ENCODE data around the gene IRX6.

IRX6 gene

GRCh38 chr16:55324285-55325079 lies 479 bp downstream of the IRX6 start:
- DNase-seq (ENCODE audit: low read depth in 3 of 3), result no peak

- no peak for DNase-seq (ENCODE audit: low read depth in 3 of 3)
Observed at GRCh38 chr16:55325080-55325447, 1.1 kb downstream of the IRX6 start.

GRCh38 chr16:55325458-55326109 lies 1.6 kb downstream of the IRX6 start:
- no peak for DNase-seq (ENCODE audit: low read depth in 3 of 3)

- no peak for DNase-seq (ENCODE audit: low read depth in 3 of 3)
Observed at GRCh38 chr16:55326261-55327092, 2.5 kb downstream of the IRX6 start.

DNA sequence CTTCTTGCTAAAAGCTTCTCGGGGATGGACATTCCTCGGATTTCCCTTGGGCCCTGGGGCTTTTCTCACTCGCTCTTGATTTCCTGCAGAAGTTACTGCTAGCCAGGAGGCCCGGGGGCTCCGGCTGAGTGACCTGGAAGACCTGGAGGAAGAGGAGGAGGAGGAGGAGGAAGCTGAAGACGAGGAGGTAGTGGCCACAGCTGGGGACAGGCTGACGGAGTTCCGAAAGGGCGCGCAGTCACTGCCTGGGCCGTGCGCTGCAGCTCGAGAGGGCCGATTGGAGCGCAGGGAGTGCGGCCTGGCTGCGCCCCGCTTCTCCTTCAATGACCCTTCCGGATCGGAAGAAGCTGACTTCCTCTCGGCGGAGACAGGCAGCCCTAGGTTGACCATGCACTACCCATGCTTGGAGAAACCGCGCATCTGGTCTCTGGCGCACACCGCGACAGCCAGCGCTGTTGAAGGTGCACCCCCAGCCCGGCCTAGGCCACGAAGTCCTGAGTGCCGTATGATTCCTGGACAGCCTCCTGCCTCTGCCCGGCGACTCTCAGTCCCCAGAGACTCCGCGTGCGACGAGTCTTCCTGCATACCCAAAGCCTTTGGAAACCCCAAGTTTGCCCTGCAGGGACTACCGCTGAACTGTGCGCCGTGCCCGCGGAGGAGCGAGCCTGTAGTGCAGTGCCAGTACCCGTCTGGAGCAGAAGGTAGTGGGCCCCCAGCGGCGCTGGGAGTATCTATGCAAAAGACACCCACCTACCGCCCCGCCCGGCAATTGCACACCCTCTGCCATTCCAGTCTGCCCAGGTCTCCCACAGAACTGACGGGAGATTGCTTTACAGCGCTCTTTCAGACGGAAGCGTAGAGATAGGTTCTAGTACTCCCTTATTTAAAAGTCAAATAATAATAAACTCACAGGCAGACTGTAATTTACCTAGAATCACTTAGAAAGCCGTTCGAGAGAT lies 4.9 kb downstream of the IRX6 start:
- DNase-seq (ENCODE audit: low read depth in 3 of 3), result no peak

DNA sequence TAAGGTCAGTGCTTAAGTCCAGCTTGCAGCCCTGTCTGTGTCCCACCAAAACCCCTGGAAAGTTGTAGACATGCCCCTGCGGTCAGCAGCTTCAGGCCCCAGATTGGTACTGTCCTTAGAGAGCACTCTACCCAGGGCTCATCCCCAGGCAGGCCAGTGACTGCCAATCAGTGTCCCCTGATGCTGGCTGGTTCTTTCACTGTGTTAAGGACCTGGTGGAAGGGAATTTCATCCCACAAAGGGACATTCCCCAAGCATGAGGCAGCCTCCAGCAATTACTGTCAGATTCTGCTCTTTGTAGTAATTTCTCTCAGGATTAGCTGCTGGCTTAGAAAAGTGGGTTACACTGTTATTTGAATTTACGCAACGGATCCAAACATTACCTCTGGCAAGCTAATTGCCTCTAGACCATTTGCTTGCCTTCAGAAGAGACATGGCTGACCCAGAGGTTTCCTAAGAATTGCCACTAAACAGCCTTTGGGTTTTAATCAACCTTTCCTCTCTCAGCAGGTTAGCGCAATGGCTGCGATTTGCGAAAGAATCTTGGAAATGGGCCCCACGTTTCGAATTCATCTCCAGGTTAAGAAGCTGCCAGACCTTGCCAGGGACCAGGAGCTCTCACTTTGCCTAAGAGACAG lies 5.9 kb downstream of the IRX6 start:
- no peak for DNase-seq (ENCODE audit: low read depth in 3 of 3)

- no peak for DNase-seq (ENCODE audit: low read depth in 3 of 3)
Observed at GRCh38 chr16:55330781-55331647, 7.0 kb downstream of the IRX6 start.

- no peak for DNase-seq (ENCODE audit: low read depth in 3 of 3)
Observed at GRCh38 chr16:55331648-55332185, 7.7 kb downstream of the IRX6 start.

DNA sequence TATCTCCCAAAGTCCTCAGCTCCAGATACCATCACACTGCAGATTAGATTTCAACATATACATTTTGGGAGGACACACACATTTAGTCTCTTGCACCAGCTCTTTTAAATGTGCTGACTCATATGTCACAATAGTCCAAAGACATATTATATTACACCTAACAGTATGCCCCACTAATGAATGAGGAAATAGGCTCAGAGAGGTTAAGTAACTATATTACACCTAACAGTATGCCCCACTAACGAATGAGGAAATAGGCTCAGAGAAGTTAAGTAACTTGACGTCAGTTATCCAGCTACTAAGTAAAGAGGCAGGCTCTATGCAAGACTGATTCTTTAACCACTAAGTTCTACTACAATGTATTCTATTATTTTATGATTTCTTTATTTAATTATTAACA lies 9.7 kb downstream of the IRX6 start:
- DNase-seq (ENCODE audit: low read depth in 3 of 3), result no peak

GRCh38 chr16:55338646-55339045 lies 14.6 kb downstream of the IRX6 start:
- no peak for DNase-seq (ENCODE audit: low read depth in 3 of 3)

GRCh38 chr16:55340445-55340844 lies 16.4 kb downstream of the IRX6 start:
- DNase-seq (ENCODE audit: low read depth in 3 of 3), result no peak

- no peak for DNase-seq (ENCODE audit: low read depth in 3 of 3)
Observed at GRCh38 chr16:55341681-55342080, 17.7 kb downstream of the IRX6 start.

DNA sequence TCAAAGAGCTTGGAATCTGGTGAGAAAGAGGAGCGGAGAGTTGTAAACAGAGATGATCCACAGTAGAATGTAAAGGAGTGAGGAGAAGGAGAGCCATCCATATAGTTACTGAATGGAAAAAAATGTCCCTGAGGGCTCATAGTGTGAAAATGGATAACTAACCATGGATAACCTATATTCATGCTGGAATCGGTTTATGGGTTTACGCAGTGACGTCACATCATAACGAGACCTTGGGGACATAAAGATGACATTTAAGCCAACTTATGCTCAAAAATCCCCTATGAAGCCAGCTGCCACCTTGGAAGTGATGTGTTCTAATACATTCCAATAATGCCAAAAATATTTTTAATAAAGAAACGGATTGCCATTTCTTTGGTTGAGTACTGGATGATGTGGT lies 22.5 kb downstream of the IRX6 start:
- no peak for DNase-seq (ENCODE audit: low read depth in 3 of 3)

- DNase-seq (ENCODE audit: low read depth in 3 of 3), result no peak
Observed at GRCh38 chr16:55349867-55350266, 25.9 kb downstream of the IRX6 start.

GRCh38 chr16:55350984-55351383 lies 27.0 kb downstream of the IRX6 start:
- DNase-seq (ENCODE audit: low read depth in 3 of 3), result no peak

DNA sequence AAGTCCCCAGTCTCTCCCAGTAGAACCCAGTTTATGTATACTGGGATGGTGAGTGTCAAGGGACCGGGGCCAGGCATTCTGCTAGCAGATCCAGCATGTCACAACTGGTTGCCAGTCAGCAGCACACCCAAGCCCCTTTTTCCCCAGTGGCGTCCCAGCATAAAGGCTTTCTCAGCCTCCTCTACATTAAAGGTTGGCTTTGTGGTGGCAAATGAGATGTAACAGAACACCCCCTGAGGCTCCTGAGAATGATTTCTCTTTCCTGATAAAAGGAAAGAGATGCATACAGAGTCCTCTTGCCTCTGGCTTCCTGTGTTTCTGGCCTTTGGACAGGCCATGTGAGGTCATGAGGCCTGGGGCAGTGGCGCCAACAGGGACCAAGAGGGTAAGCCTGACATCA lies 27.9 kb downstream of the IRX6 start:
- DNase-seq (ENCODE audit: low read depth in 3 of 3), result no peak

DNA sequence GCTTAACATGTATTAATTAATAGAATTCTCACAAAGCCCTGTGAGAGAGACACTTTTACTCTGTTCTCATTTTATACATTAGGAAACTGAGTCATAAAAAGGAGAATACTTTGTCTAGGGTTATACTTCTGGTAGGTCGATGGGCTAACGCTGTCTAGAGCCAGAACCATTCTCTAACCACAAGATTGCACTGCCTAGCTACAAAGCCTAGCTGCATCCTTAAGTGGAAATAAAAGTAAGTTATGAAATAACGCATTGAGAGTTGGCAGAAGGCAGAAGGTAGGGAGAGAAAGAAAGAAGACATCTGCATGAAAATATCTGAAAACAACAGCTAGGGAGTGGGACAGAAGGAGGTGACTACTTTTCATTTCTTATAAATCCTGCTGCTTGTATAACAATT lies 33.2 kb downstream of the IRX6 start:
- DNase-seq (ENCODE audit: low read depth in 3 of 3), result no peak

DNA sequence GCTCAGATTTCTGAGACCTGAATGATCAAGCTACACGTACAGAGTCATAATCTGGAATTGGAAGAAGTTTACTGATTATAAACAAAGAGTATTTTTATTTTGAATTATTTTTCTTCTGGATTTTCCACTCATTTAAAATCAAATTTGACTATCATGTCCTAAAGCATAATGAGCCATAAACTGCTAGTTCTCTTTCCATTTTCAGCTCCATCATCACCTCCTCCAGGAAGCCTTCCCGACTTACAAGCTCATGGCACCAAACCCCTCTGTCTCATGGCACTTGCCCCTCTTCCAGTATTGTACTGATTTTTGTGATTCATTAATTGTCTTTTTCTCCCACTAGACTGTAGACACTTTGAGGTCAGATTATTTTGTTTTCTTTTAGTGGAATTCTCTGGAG lies 35.9 kb downstream of the IRX6 start:
- DNase-seq (ENCODE audit: low read depth in 3 of 3), result no peak

DNA sequence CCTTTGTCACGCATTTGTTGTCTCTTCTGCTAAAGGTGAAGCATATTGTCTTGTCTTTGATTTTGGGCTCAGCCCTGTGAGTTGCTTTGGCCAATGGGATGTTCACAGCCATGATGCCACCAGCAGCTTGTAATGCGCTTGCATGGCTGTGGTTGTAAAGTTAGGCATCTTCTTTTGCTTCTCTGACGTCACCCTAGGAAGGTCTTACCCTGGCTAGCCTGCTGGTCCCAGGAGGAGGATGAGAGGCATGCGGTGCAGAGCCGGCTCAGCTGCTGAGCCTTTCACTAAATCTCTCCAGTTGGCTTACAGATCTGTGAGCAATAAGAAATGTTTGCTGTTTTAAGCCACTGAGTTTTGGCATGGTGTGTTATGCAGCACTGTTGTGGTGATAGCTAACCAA lies 40.8 kb downstream of the IRX6 start:
- no peak for DNase-seq (ENCODE audit: low read depth in 3 of 3)

- no peak for DNase-seq (ENCODE audit: low read depth in 3 of 3)
Observed at GRCh38 chr16:55367301-55367811, 43.4 kb downstream of the IRX6 start.
